Fibroblast of the aortic adventitia (primary cell): ENCODE results near the gene INTS7. TPM values are rescaled to one million over a fixed set of nuclear protein-coding genes. Genes with fewer than 3 reads are reported as not detected.
"Not testable (repeated sequence)": the region's sequence is repeated elsewhere in the genome, so short reads cannot be mapped to it uniquely, and the experiment has no call there.

ENCODE experiments used
- DNase-seq: peaks from one replicate; pipeline ENCODE4 v3.0.0-alpha.2; 2010; ENCODE audit warnings: low read depth
- H3K4me3 ChIP-seq: 2 replicates; pipeline ENCODE4 v1.5.1; 2011; ENCODE audit warnings: low read depth, mild to moderate bottlenecking, control low read depth, low read length, moderate library complexity
- CTCF ChIP-seq: IDR thresholded peaks from 2 replicates; pipeline ENCODE4 v1.5.1; 2011; ENCODE audit warnings: mild to moderate bottlenecking, low read length, control low read depth, inconsistent platforms; ENCODE audit not compliant: insufficient read depth
- total RNA-seq: library from RNA; depleted of rRNA; stranded (reverse); fragments of >200 nt; gene quantifications from 2 replicates; pipeline ENCODE4 v1.2.3, GENCODE V29; 2012; ENCODE audit warnings: low replicate concordance

INTS7 gene
- total RNA-seq, 1 donor: 34.7 TPM

GRCh38 chr1:212037900-212038299, 2.5 kb upstream of the INTS7 start:
- no peak overlapping the region for H3K4me3 ChIP-seq
- no peak for DNase-seq
- TF ChIP-seq CTCF: no peak

- peak overlapping the region; percentile 90 for H3K4me3 ChIP-seq
- no peak for DNase-seq
- no peak for TF ChIP-seq CTCF
Observed at GRCh38 chr1:212035835-212036605, 663 bp upstream of the INTS7 start.

GRCh38 chr1:212034516-212035122, 738 bp downstream of the INTS7 start:
- no peak for TF ChIP-seq CTCF
- DNase-seq: no peak
- peak overlapping the region; percentile 88 for H3K4me3 ChIP-seq

- no peak overlapping the region for H3K4me3 ChIP-seq
- peak; percentile 93 for DNase-seq
- no peak for TF ChIP-seq CTCF
Observed at GRCh38 chr1:212030936-212031528, 4.3 kb downstream of the INTS7 start.

GRCh38 chr1:212027727-212028126, 7.6 kb downstream of the INTS7 start:
- DNase-seq, H3K4me3 ChIP-seq: not testable (repeated sequence)

- DNase-seq: no peak
- H3K4me3 ChIP-seq: no peak overlapping the region
- no peak for TF ChIP-seq CTCF
Observed at GRCh38 chr1:212024469-212025149, 10.7 kb downstream of the INTS7 start.

GRCh38 chr1:212022908-212023307, 12.4 kb downstream of the INTS7 start:
- not testable (repeated sequence) for DNase-seq, H3K4me3 ChIP-seq
